Caco-2 (cell line): ENCODE measurements around the gene QPCT. TPM values are rescaled to one million over a fixed set of nuclear protein-coding genes. Genes with fewer than 3 reads are reported as not detected.

Experiments
- BruUV-seq: library from RNA; stranded (reverse); fragments of 400-500 nt; replicated peaks from 2 replicates; lab custom pipeline; 2021; lab: Mats Ljungman, UMichigan
- CTCF ChIA-PET: fragments of 300-600 bp; sonication (Branson Sonifier 250); formaldehyde crosslinking; loops from one replicate; lab custom pipeline; 2022; ENCODE audit warnings: antibody characterized with exemption; lab: Charles Lee
- POLR2A ChIA-PET: fragments of 300-600 bp; sonication (Branson Sonifier 250); formaldehyde crosslinking; loops from one replicate; lab custom pipeline; 2022; ENCODE audit warnings: antibody characterized with exemption; lab: Charles Lee
- DNase-seq, 2 experiments: peaks; one replicate each; pipeline versions ENCODE4 v3.0.0 to v3.0.0-alpha.2; 2020 to 2022
- H3K27me3 ChIP-seq: replicated peaks from 2 replicates; pipeline ENCODE4 v1.6.0; 2011; ENCODE audit warnings: low read length; ENCODE audit not compliant: control insufficient read depth, insufficient read depth
- H3K36me3 ChIP-seq: 2 replicates; pipeline ENCODE4 v1.5.1; 2011; ENCODE audit warnings: low read length; ENCODE audit not compliant: control insufficient read depth, insufficient read depth
- H3K4me1 ChIP-seq: fragments of 250-450 bp; sonication (Bioruptor Pico); 2 replicates; pipeline ENCODE4 v1.5.1; 2020; ENCODE audit warnings: mild to moderate bottlenecking
- H3K4me3 ChIP-seq: 2 replicates; pipeline ENCODE4 v1.5.1; 2011; ENCODE audit warnings: low read depth, mild to moderate bottlenecking, control low read depth, low read length
- H3K9me3 ChIP-seq: fragments of 250-450 bp; sonication (Bioruptor Pico); 2 replicates; pipeline ENCODE4 v1.5.1; 2020; ENCODE audit warnings: mild to moderate bottlenecking, moderate library complexity
- H3K27ac Mint-ChIP-seq: one replicate; pipeline ENCODE4 v1.8.0; 2022; ENCODE audit warnings: mixed read lengths; ENCODE audit not compliant: unreplicated experiment
- H3K27me3 Mint-ChIP-seq: one replicate; pipeline ENCODE4 v1.8.0; 2022; ENCODE audit warnings: mixed read lengths; ENCODE audit not compliant: insufficient read depth, unreplicated experiment
- H3K36me3 Mint-ChIP-seq: one replicate; pipeline ENCODE4 v1.8.0; 2022; ENCODE audit warnings: mild to moderate bottlenecking, mixed read lengths; ENCODE audit not compliant: insufficient read depth, unreplicated experiment
- H3K4me1 Mint-ChIP-seq: one replicate; pipeline ENCODE4 v1.8.0; 2022; ENCODE audit warnings: low read depth, mixed read lengths; ENCODE audit not compliant: unreplicated experiment
- H3K4me3 Mint-ChIP-seq: one replicate; pipeline ENCODE4 v1.8.0; 2022; ENCODE audit warnings: mild to moderate bottlenecking, moderate library complexity, mixed read lengths; ENCODE audit not compliant: unreplicated experiment
- H3K9me3 Mint-ChIP-seq: one replicate; pipeline ENCODE4 v1.8.0; 2022; ENCODE audit warnings: mixed read lengths; ENCODE audit not compliant: unreplicated experiment
- CTCF ChIP-seq, 2 experiments: fragments of 200-600 bp in 1 of 2; IDR thresholded peaks; 1 replicate in 1 of 2; 2 replicates in 1 of 2; pipeline versions ENCODE4 v1.5.1 to v1.8.0; 2011 to 2022; ENCODE audit warnings: antibody characterized with exemption in 1 of 2, control low read depth in 1 of 2, inconsistent platforms in 1 of 2, low read depth in 1 of 2, low read length in 1 of 2, mild to moderate bottlenecking in 1 of 2, moderate library complexity in 1 of 2; ENCODE audit not compliant: insufficient read depth in 1 of 2, severe bottlenecking in 1 of 2, unreplicated experiment in 1 of 2
- intact Hi-C: fragments of 100-400 bp; cut with micrococcal nuclease; formaldehyde crosslinking; loops from one replicate; pipeline ENCODE4 v1.10.0; 2022; ENCODE audit not compliant: unreplicated experiment
- total RNA-seq: library from RNA; stranded (reverse); gene quantifications from 2 replicates; pipeline ENCODE4 v1.2.3, GENCODE V29; 2022

QPCT gene
- total RNA-seq, 1 experiment from 2014 or later = 4.7 TPM

DNA sequence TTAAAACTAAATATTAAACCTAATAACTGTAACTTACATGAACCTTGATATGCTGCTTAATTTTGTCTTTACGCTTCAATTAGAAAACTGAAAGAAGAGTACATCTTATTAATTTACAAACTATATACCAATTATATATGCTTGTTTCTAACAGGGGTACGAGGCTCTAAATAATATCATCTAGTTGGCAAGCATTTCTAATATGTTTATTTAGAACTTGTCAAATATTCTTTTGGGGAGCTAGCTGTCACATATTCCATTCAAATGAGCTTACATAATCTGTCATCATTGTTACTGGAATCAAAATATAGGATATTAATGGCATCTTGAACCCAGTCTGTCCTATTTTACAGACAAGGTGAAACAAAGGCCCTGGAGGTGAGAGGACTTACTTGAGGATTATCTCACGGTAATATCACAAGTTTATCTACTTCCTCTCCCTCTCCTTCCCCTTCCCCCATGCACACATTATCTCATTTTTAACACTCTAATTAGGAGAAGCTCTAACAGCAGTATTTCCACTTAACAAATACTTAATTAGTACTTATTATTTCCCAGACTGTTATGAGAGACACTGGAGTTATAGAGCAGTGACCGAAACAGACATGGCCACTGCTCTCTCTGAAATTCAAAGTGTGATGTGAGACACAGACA, 23.3 kb upstream of the QPCT start:
- no peak for TF ChIP-seq CTCF (IDR thresholded peaks at IDR 0.05; ENCODE audit: insufficient read depth in 1 of 2, low read depth in 1 of 2, low read length in 1 of 2, severe bottlenecking in 1 of 2, unreplicated experiment in 1 of 2)
- Mint-ChIP-seq H3K27ac (no peak overlapping the region), H3K4me3 (no peak overlapping the region), H3K36me3 (peaks cover 24% of the 10 kb centered on the region), H3K4me1 (peaks cover 13% of the 10 kb centered on the region), H3K9me3 (no peaks in the 10 kb centered on the region), H3K27me3 (no peaks in the 10 kb centered on the region)
- intact Hi-C loops = no loop called here
- Histone ChIP-seq H3K9me3 (no peaks in the 10 kb centered on the region), H3K27me3 (no peaks in the 10 kb centered on the region), H3K4me3 (no peak overlapping the region), H3K36me3 (no peaks in the 10 kb centered on the region), H3K4me1 (peaks cover 6% of the 10 kb centered on the region; the same call in 1 of the 2 replicates)
- ChIA-PET CTCF (no interaction called here), POLR2A (no interaction called here)
- BruUV-seq = no TSS peak
- no peak for DNase-seq

GRCh38 chr2:37322368-37322767, 22.1 kb upstream of the QPCT start:
- no peak for TF ChIP-seq CTCF (IDR thresholded peaks at IDR 0.05; ENCODE audit: insufficient read depth in 1 of 2, low read depth in 1 of 2, low read length in 1 of 2, severe bottlenecking in 1 of 2, unreplicated experiment in 1 of 2)
- no peaks in the 10 kb centered on the region for H3K9me3 Mint-ChIP-seq
- no peaks in the 10 kb centered on the region for H3K27me3 ChIP-seq
- H3K4me3 Mint-ChIP-seq = no peak overlapping the region
- H3K36me3 Mint-ChIP-seq = peaks cover 16% of the 10 kb centered on the region
- H3K4me1 ChIP-seq = peaks cover 17% of the 10 kb centered on the region; the same call in 1 of the 2 replicates
- no peaks in the 10 kb centered on the region for H3K9me3 ChIP-seq
- BruUV-seq = no TSS peak
- intact Hi-C loops = no loop called here
- peaks cover 24% of the 10 kb centered on the region for H3K4me1 Mint-ChIP-seq
- DNase-seq = no peak
- H3K36me3 ChIP-seq = no peaks in the 10 kb centered on the region
- POLR2A ChIA-PET = no interaction called here
- no peak overlapping the region for H3K27ac Mint-ChIP-seq
- no peaks in the 10 kb centered on the region for H3K27me3 Mint-ChIP-seq
- CTCF ChIA-PET = no interaction called here
- no peak overlapping the region for H3K4me3 ChIP-seq

DNA sequence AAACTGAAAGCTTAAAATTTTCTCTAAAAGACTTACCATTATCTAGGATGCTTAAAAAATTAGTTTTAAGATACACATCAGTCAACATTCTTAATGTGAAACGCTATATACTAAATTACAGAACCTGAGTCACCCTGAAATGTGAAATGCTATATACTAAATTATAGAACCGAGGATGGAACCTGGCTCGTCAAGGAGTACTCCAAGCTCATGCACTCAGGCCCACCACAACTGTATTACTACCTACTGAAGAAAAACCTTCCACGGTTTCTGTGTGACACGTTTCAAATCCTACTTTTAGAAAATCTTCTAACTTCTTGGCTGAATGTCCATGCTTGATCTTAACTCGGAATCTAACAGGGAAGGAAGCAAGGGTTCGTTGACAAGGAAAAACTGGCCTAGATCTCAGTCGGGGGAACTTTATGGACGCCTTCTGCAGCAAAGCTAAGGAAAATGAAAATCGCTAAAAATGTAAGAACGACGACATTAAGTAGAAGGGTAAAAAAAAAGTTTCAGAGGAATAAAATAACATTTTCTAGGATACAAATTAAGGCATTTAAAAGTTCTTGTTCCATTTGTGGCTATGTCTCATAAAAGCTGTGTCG, 21.2 kb upstream of the QPCT start:
- POLR2A ChIA-PET = interaction anchor here (0.5 to 0.8 kb wide), 3 partner anchors 24 to 1428 kb away, joined by 4 to 5 read pairs (median 4); partner anchors contain the start of genes CEBPZ, NDUFAF7 and SRSF7

More for the DNA sequence above, 21.2 kb upstream of the QPCT start:
- Histone ChIP-seq H3K9me3 (no peaks in the 10 kb centered on the region), H3K4me1 (peaks cover 14% of the 10 kb centered on the region; the same call in 1 of the 2 replicates), H3K36me3 (no peaks in the 10 kb centered on the region), H3K27me3 (no peaks in the 10 kb centered on the region), H3K4me3 (peak overlapping the region; percentile 79)
- peak overlapping the region; percentile 98 for H3K4me3 Mint-ChIP-seq
- DNase-seq = no peak
- TF ChIP-seq CTCF (IDR thresholded peaks at IDR 0.05; ENCODE audit: insufficient read depth in 1 of 2, low read depth in 1 of 2, low read length in 1 of 2, severe bottlenecking in 1 of 2, unreplicated experiment in 1 of 2) = no peak
- no peaks in the 10 kb centered on the region for H3K27me3 Mint-ChIP-seq
- H3K36me3 Mint-ChIP-seq = peaks cover 10% of the 10 kb centered on the region
- CTCF ChIA-PET = no interaction called here
- H3K4me1 Mint-ChIP-seq = peaks cover 19% of the 10 kb centered on the region
- no TSS peak for BruUV-seq
- H3K27ac Mint-ChIP-seq = peak overlapping the region; percentile 92
- intact Hi-C loops = no loop called here
- H3K9me3 Mint-ChIP-seq = no peaks in the 10 kb centered on the region
